Endothelial cell of umbilical vein (primary cell): ENCODE data around the gene GDPGP1.

ENCODE experiments used
- CTCF ChIP-seq, 2 donors: IDR thresholded peaks; 1 replicate in 1 of 2; 2 replicates in 1 of 2; pipeline ENCODE4 v1.5.1; 2011; ENCODE audit warnings: low read length in 2 of 2, mild to moderate bottlenecking in 2 of 2, moderate library complexity in 2 of 2, control low read depth in 1 of 2, inconsistent platforms in 1 of 2, low read depth in 1 of 2; ENCODE audit not compliant: insufficient read depth in 1 of 2; ENCODE audit errors: extremely low read depth in 1 of 2
- EZH2 ChIP-seq: IDR thresholded peaks from 2 replicates; pipeline ENCODE4 v1.6.1; 2012; ENCODE audit warnings: borderline replicate concordance, low read depth, mild to moderate bottlenecking, moderate library complexity, low read length, inconsistent platforms; ENCODE audit not compliant: severe bottlenecking
- FOS ChIP-seq: IDR thresholded peaks from 2 replicates; pipeline ENCODE4 v1.6.1; 2011; ENCODE audit warnings: mild to moderate bottlenecking, low read length, moderate library complexity, borderline replicate concordance; ENCODE audit not compliant: insufficient read depth
- MAX ChIP-seq: IDR thresholded peaks from 2 replicates; pipeline ENCODE4 v1.6.1; 2011; ENCODE audit not compliant: insufficient read depth, insufficient read length
- MYC ChIP-seq: IDR thresholded peaks from one replicate; pipeline ENCODE4 v1.6.1; 2011; ENCODE audit warnings: mild to moderate bottlenecking, low read depth, low read length
- POLR2A ChIP-seq: IDR thresholded peaks from 2 replicates; pipeline ENCODE4 v1.6.1; 2012; ENCODE audit warnings: low read depth, mild to moderate bottlenecking, control low read depth, low read length
- POLR2AphosphoS5 ChIP-seq: IDR thresholded peaks from 2 replicates; pipeline ENCODE4 v1.6.1; 2012; ENCODE audit warnings: low read depth, mild to moderate bottlenecking, control low read depth, low read length, moderate library complexity; ENCODE audit not compliant: insufficient read depth

GRCh38 chr15:90209591-90209990, 24.4 kb upstream of the GDPGP1 start:
- TF ChIP-seq CTCF (IDR thresholded peaks at IDR 0.05; ENCODE audit: extremely low read depth in 1 of 2, insufficient read depth in 1 of 2, low read depth in 1 of 2, low read length in 2 of 2), result no peak
- TF ChIP-seq MAX, result no peak
- TF ChIP-seq MYC, result no peak
- TF ChIP-seq POLR2A, result no peak
- TF ChIP-seq POLR2AphosphoS5, result no peak
- no peak for TF ChIP-seq EZH2
- no peak for TF ChIP-seq FOS
